ENCODE measurements around the gene SPARCL1.

SPARCL1 gene

DNA sequence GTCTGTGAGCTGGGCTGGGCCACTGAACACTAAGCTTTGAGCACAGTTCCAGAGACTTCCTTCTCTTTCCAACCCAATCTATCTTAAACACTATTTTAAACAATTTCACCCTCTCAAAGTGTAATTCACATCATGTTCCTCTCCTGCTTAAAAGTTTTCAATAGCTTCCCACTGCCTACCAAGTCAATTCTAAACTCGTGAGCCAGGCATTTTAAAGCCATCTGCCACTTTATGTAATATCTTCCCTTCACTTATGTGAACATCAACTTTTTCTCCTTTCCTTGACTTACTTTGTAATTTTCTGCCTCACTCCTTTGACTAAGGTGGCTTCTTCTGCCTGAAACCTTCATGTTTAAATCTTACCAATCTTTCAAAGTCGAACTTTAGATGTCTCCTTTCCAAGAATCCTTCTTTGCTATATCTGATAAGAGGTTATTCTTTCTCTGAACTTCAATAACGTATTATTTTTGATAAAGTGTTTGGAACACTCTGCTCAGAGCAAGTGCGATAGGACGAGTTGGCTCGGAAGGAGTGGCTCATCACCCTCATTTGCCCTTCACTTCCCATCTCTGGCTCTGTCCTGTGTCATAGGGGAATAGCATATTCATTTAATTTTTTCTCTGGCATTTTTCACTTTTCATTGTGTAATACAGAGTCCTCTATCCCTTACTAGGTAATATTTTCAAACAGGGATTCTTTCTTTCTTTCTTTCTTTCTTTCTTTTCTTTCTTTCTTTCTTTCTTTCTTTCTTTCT, 13.0 kb upstream of the SPARCL1 start:
- H3K4me3 ChIP-seq (ENCODE audit: low read depth, low read length), result no peak overlapping the region
- TF ChIP-seq, protein P1, sequence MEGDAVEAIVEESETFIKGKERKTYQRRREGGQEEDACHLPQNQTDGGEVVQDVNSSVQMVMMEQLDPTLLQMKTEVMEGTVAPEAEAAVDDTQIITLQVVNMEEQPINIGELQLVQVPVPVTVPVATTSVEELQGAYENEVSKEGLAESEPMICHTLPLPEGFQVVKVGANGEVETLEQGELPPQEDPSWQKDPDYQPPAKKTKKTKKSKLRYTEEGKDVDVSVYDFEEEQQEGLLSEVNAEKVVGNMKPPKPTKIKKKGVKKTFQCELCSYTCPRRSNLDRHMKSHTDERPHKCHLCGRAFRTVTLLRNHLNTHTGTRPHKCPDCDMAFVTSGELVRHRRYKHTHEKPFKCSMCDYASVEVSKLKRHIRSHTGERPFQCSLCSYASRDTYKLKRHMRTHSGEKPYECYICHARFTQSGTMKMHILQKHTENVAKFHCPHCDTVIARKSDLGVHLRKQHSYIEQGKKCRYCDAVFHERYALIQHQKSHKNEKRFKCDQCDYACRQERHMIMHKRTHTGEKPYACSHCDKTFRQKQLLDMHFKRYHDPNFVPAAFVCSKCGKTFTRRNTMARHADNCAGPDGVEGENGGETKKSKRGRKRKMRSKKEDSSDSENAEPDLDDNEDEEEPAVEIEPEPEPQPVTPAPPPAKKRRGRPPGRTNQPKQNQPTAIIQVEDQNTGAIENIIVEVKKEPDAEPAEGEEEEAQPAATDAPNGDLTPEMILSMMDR (IDR thresholded peaks at IDR 0.05; ENCODE audit: borderline replicate concordance, insufficient read depth, low read depth, low read length), result no peak

DNA sequence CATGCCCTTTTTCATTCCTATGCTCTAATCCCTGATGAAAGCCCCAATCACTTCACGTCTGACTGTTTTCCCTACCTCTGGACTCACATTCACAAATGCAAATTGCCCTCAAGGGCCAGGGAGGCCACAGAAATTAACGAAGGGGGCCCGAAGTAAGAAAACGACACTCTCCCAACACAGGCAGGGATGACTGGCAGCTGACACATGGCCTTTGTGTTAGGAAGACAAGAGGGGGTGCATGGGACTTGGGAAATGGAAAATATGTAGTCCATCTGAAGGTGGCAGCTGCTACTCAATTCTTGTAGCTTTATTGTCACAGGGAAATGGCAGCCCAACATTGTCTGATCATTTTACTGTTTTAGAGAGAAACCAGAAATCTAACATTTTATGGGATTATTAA, 12.3 kb upstream of the SPARCL1 start:
- TF ChIP-seq, protein P1 (IDR thresholded peaks at IDR 0.05; ENCODE audit: borderline replicate concordance, insufficient read depth, low read depth, low read length), result no peak
- H3K4me3 ChIP-seq (ENCODE audit: low read depth, low read length), result no peak overlapping the region

- TF ChIP-seq, protein P1 (IDR thresholded peaks at IDR 0.05; ENCODE audit: borderline replicate concordance, insufficient read depth, low read depth, low read length), result no peak
Observed at GRCh38 chr4:87540146-87541058, 11.2 kb upstream of the SPARCL1 start.

GRCh38 chr4:87532907-87533306, 3.7 kb upstream of the SPARCL1 start:
- TF ChIP-seq, protein P1 (IDR thresholded peaks at IDR 0.05; ENCODE audit: borderline replicate concordance, insufficient read depth, low read depth, low read length), result no peak
- H3K4me3 ChIP-seq (ENCODE audit: low read depth, low read length), result no peak overlapping the region

More at GRCh38 chr4:87540146-87541058, 11.2 kb upstream of the SPARCL1 start:
- no peak overlapping the region for H3K4me3 ChIP-seq (ENCODE audit: low read depth, low read length)

GRCh38 chr4:87532109-87532508, 2.9 kb upstream of the SPARCL1 start:
- TF ChIP-seq, protein P1 (IDR thresholded peaks at IDR 0.05; ENCODE audit: borderline replicate concordance, insufficient read depth, low read depth, low read length), result no peak
- H3K4me3 ChIP-seq (ENCODE audit: low read depth, low read length), result no peak overlapping the region

GRCh38 chr4:87531621-87532020, 2.4 kb upstream of the SPARCL1 start:
- TF ChIP-seq, protein P1 (IDR thresholded peaks at IDR 0.05; ENCODE audit: borderline replicate concordance, insufficient read depth, low read depth, low read length), result no peak
- no peak overlapping the region for H3K4me3 ChIP-seq (ENCODE audit: low read depth, low read length)

Measured in GM12875 (cell line).